ENCODE data around the gene USP30. TPM values are rescaled to one million over a fixed set of nuclear protein-coding genes. Genes with fewer than 3 reads are reported as not detected.

USP30 gene
- total RNA-seq, 1 donor = 10.1 TPM

DNA sequence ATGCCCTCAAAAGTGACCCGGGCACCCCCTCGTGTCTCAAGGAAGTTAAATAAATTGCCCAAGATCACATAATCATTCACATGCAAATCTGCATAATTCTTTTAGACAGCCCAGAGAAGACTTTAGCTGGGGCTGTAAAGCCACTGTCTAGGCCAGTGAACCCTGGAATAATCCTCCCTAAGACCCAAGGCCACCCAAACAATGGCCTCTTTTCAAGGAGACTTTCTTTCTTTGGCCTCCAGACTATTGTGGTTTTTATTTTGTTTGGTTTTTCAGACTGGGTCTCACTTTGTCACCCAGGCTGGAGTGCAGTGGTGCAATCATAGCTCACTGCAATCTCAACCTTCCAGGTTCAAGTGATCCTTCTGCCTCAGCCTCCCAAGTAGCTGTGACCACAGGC is 42.1 kb upstream of the USP30 start:
- Histone ChIP-seq H3K27me3 (ENCODE audit: insufficient read depth, low read length) (peaks cover 4% of the 10 kb centered on the region), H2AFZ (ENCODE audit: low read length) (no peak overlapping the region), H3K4me3 (ENCODE audit: insufficient read depth, low read length) (no peak overlapping the region), H4K20me1 (ENCODE audit: insufficient read depth, low read length) (no peaks in the 10 kb centered on the region), H3K4me1 (ENCODE audit: insufficient read depth, low read length) (no peaks in the 10 kb centered on the region), H3K36me3 (ENCODE audit: insufficient read depth, low read length) (no peaks in the 10 kb centered on the region), H3K79me2 (ENCODE audit: insufficient read depth, low read length) (no peaks in the 10 kb centered on the region), H3K9me3 (ENCODE audit: low read depth, low read length) (no peaks in the 10 kb centered on the region), H3K27ac (ENCODE audit: low read depth, low read length) (no peak overlapping the region), H3K4me2 (ENCODE audit: insufficient read depth, low read length) (no peak overlapping the region)
- no peak for DNase-seq (ENCODE audit: insufficient read length, low spot score, missing footprints)
- no peak for TF ChIP-seq CTCF (IDR thresholded peaks at IDR 0.05; ENCODE audit: extremely low read depth, low read depth, low read length)

DNA sequence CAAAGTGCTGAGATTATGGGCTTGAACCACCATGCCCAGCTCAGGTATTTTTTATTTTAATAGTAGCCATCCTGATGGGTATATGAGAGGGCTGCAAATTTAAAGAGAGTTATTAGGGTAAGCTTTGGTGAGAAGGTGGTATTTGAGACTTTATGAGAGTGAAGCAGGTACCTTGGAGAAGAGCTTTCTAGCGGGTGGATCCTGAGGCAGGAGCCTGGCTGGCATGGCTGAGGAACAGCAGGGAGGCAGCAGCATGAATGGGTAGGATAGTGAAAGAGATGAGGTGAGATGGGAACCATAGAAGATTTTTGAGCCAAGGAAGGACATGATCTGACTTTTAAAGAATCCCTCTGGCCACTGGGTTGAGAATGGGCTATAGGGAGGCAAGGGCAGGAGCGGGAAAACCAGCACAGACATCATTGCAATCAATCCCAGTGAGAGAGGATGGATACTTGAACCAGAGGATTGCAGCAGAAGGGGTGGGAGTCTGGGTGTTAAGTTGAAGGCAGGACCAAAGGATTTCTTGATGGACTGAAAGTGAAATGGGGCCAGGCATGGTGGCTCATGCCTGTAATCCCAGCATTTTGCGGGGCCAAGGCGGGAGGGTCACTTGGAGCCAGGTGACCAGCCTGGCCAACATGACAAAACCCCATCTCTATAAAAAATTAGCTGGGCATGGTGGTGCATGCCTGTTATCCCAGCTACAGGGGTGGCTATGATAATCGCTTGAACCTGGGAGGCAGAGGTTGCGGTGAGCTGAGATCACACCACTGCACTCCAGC is 37.2 kb upstream of the USP30 start:
- DNase-seq (ENCODE audit: insufficient read length, low spot score, missing footprints) = no peak
- Histone ChIP-seq H3K4me3 (ENCODE audit: insufficient read depth, low read length) (no peak overlapping the region), H3K4me2 (ENCODE audit: insufficient read depth, low read length) (no peak overlapping the region), H2AFZ (ENCODE audit: low read length) (no peak overlapping the region), H4K20me1 (ENCODE audit: insufficient read depth, low read length) (no peaks in the 10 kb centered on the region), H3K27me3 (ENCODE audit: insufficient read depth, low read length) (no peaks in the 10 kb centered on the region), H3K36me3 (ENCODE audit: insufficient read depth, low read length) (no peaks in the 10 kb centered on the region), H3K4me1 (ENCODE audit: insufficient read depth, low read length) (no peaks in the 10 kb centered on the region), H3K9me3 (ENCODE audit: low read depth, low read length) (no peaks in the 10 kb centered on the region), H3K27ac (ENCODE audit: low read depth, low read length) (no peak overlapping the region), H3K79me2 (ENCODE audit: insufficient read depth, low read length) (no peaks in the 10 kb centered on the region)
- no peak for TF ChIP-seq CTCF (IDR thresholded peaks at IDR 0.05; ENCODE audit: extremely low read depth, low read depth, low read length)

DNA sequence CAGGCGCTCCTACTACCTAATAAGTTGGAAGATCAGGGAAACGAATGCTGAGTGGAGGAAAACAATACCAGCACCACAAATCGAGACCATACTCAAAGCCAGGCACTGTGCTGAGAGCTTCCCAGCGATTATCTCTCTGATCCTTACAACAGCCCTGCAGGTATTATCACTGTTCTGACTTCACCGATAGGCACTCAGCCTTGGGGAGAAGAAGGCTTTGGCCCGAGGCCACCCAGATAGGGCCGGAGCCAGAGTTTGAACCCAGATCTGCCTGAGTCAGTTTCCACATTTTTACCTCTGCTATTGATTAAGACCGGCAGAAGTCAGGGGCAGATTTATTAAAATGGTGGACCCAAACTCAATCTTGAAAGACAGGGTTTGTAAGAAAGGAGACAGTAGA is 36.4 kb upstream of the USP30 start:
- DNase-seq (ENCODE audit: insufficient read length, low spot score, missing footprints) = no peak
- Histone ChIP-seq H4K20me1 (ENCODE audit: insufficient read depth, low read length) (no peaks in the 10 kb centered on the region), H3K79me2 (ENCODE audit: insufficient read depth, low read length) (no peaks in the 10 kb centered on the region), H3K9me3 (ENCODE audit: low read depth, low read length) (no peaks in the 10 kb centered on the region), H3K27me3 (ENCODE audit: insufficient read depth, low read length) (no peaks in the 10 kb centered on the region), H3K27ac (ENCODE audit: low read depth, low read length) (no peak overlapping the region), H2AFZ (ENCODE audit: low read length) (no peak overlapping the region), H3K4me3 (ENCODE audit: insufficient read depth, low read length) (no peak overlapping the region), H3K4me1 (ENCODE audit: insufficient read depth, low read length) (no peaks in the 10 kb centered on the region), H3K36me3 (ENCODE audit: insufficient read depth, low read length) (no peaks in the 10 kb centered on the region), H3K4me2 (ENCODE audit: insufficient read depth, low read length) (no peak overlapping the region)
- no peak for TF ChIP-seq CTCF (IDR thresholded peaks at IDR 0.05; ENCODE audit: extremely low read depth, low read depth, low read length)

GRCh38 chr12:109016978-109017377 is 35.4 kb upstream of the USP30 start:
- Histone ChIP-seq H4K20me1 (ENCODE audit: insufficient read depth, low read length) (no peaks in the 10 kb centered on the region), H3K4me3 (ENCODE audit: insufficient read depth, low read length) (no peak overlapping the region), H2AFZ (ENCODE audit: low read length) (no peak overlapping the region), H3K4me2 (ENCODE audit: insufficient read depth, low read length) (no peak overlapping the region), H3K36me3 (ENCODE audit: insufficient read depth, low read length) (no peaks in the 10 kb centered on the region), H3K9me3 (ENCODE audit: low read depth, low read length) (no peaks in the 10 kb centered on the region), H3K27ac (ENCODE audit: low read depth, low read length) (no peak overlapping the region), H3K79me2 (ENCODE audit: insufficient read depth, low read length) (no peaks in the 10 kb centered on the region), H3K4me1 (ENCODE audit: insufficient read depth, low read length) (no peaks in the 10 kb centered on the region), H3K27me3 (ENCODE audit: insufficient read depth, low read length) (no peaks in the 10 kb centered on the region)
- DNase-seq (ENCODE audit: insufficient read length, low spot score, missing footprints) = no peak
- no peak for TF ChIP-seq CTCF (IDR thresholded peaks at IDR 0.05; ENCODE audit: extremely low read depth, low read depth, low read length)

All from osteoblast (primary cell).